AG09309 (cell line): ENCODE data around the gene FKBP11.
A peak's percentile ranks its signal among the peaks of the same experiment; 100 is the strongest.
"Not testable (repeated sequence)": the region's sequence is repeated elsewhere in the genome, so short reads cannot be mapped to it uniquely, and the experiment has no call there.

Experiments used
- DNase-seq: peaks from one replicate; pipeline ENCODE4 v3.0.0-alpha.2; 2010; ENCODE audit warnings: low read depth
- H3K4me3 ChIP-seq: 2 replicates; pipeline ENCODE4 v1.5.1; 2011; ENCODE audit warnings: mild to moderate bottlenecking, low read depth, low read length, moderate library complexity; ENCODE audit not compliant: control insufficient read depth
- TF ChIP-seq, protein P1 (sequence below): IDR thresholded peaks from 2 replicates; pipeline ENCODE4 v1.5.1; 2011; ENCODE audit warnings: mild to moderate bottlenecking, low read depth, low read length, inconsistent platforms; ENCODE audit not compliant: insufficient read depth, control insufficient read depth; ENCODE audit errors: missing control alignments

The FKBP11 gene

DNA sequence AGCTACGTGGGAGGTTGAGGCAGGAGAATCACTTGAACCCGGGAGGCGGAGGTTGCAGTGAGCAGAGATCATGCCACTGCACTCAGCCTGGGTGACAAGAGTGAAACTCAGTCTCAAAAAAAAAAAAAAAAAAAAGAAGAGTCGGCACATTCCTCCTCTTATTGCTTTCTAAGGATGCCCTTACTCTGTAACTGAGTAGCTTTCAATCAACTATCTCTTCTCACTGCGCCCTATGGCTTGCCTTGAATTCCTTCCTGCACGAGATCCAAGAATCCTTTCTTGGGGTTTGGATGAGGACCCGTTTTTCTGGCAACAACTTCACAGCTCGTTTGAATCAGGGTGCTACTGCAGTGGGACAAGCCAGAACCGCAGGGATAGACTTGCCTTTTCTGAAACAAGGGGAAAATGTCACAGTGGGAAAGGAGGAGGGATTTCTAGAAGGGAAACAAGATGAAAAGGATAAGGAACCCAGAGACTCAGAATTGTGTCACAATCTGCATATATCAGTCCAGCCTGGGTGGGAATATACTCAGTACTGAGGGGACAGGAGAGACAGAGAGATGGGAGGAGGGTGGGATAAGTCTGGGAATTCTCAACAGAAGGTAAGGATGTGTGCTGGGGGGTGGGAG, 43.5 kb downstream of the FKBP11 start:
- H3K4me3 ChIP-seq, result peak overlapping the region; percentile 15
- TF ChIP-seq, protein P1, sequence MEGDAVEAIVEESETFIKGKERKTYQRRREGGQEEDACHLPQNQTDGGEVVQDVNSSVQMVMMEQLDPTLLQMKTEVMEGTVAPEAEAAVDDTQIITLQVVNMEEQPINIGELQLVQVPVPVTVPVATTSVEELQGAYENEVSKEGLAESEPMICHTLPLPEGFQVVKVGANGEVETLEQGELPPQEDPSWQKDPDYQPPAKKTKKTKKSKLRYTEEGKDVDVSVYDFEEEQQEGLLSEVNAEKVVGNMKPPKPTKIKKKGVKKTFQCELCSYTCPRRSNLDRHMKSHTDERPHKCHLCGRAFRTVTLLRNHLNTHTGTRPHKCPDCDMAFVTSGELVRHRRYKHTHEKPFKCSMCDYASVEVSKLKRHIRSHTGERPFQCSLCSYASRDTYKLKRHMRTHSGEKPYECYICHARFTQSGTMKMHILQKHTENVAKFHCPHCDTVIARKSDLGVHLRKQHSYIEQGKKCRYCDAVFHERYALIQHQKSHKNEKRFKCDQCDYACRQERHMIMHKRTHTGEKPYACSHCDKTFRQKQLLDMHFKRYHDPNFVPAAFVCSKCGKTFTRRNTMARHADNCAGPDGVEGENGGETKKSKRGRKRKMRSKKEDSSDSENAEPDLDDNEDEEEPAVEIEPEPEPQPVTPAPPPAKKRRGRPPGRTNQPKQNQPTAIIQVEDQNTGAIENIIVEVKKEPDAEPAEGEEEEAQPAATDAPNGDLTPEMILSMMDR, result no peak
- DNase-seq, result no peak

DNA sequence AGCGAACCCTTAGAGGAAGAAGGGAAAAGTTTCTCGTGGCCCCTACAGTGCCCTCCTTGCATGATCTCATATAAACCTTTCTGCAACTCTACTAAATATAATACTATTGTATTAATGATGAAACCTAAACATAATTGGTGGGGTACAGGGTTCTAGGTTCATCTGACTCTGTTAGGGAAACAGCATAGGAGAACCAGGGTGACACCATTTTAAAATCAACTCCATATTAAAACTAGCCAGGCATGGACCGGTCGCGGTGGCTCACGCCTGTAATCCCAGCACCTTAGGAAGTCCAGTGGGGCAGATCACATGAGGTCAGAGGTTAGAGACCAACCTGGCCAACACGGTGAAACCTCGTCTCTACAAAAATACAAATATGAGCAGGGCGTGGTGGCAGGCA, 44.6 kb downstream of the FKBP11 start:
- TF ChIP-seq, protein P1, result no peak
- no peak for DNase-seq
- H3K4me3 ChIP-seq, result no peak overlapping the region

DNA sequence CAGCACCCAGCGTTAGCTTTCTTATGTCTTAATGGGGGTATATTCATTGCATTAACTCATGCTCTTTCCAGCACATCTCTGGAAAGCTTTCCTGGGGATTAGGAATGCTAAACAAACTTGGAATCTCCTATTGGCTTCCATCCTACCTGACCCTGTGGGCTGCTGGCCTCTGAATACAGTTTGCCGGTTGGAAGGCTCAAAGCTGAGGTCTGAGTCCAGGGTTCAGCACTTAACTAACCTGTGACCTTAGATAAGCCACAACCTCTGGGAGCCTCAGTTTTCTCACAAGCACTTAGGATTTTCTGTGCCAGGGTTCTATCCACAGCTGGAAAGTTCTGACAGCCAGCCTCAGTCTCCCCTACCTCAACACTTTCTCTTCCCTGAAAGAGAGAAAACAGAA, 46.7 kb downstream of the FKBP11 start:
- DNase-seq, result no peak
- TF ChIP-seq, protein P1, result no peak
- H3K4me3 ChIP-seq, result no peak overlapping the region

DNA sequence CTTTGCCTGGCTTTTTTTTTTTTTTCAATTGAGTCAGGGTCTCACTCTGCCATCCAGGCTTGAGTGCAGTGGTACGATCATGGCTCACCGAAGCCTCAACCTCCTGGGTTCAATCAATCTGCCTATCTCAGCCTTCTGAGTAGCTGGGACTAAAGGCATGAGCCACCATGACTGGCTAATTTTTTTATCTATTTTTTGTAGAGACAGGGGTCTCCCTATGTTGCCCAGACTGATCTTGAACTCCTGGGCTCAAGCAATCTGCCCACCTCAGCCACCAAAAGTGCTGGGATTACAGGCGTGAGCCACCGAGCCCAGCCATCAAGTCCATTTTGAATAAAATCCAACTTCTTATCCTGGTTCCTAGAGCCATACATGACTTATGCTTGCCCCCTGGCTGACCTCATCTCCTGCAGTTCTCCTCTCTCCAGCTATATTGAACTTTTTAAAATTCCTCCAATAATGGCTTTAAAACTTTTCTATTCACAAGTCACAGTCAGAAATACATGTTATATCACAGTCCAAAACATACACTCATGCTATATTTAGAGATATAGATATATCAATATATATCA, 49.3 kb downstream of the FKBP11 start:
- no peak for DNase-seq
- TF ChIP-seq, protein P1, result no peak
- no peak overlapping the region for H3K4me3 ChIP-seq

DNA sequence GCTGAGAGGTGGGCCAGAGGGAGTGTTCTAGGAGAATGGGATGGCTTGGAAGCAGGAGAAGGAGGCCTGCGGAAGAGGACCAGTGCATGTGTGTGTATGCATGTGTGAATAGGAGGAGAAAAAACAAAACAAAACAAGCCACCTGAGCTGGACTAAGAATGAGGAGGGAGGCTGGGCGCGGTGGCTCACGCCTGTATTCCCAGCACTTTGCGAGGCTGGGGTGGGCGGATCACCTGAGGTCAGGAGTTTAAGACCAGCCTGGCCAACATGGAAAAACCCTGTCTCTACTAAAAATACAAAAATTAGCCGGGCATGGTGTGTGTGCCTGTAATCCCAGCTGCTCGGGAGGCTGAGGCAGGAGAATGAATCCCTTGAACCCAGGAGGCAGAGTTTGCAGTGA, 51.8 kb downstream of the FKBP11 start:
- H3K4me3 ChIP-seq, DNase-seq: not testable (repeated sequence)

DNA sequence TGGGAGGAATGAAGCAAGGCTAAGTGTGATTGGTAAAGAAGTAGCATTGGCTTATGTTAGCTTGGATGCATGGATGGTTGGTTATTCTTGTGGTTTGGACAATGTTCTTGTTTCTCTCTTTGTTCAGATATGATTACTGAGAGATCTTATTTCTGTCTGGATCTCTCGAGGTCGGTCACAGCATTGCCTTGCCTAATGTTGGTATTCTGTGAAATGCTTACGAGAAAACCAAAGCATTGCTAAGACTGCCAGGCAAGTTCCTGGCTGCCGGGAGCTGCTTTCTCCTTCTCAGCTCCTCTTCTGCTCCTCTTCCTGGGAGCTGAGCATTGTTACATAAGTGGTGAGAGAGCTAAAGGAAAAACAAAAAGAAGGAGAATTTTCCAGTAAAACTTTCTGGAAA, 52.2 kb downstream of the FKBP11 start:
- no peak for DNase-seq
- TF ChIP-seq, protein P1, result no peak
- no peak overlapping the region for H3K4me3 ChIP-seq
